WI38 (cell line): ENCODE data around the gene CTNNA2.
"Not testable (repeated sequence)": the region's sequence is repeated elsewhere in the genome, so short reads cannot be mapped to it uniquely, and the experiment has no call there.

Experiments
- H3K4me3 ChIP-seq: 2 replicates; pipeline ENCODE4 v1.5.1; 2011; ENCODE audit warnings: low read depth, mild to moderate bottlenecking, control low read depth, low read length
- CTCF ChIP-seq: IDR thresholded peaks from 2 replicates; pipeline ENCODE4 v1.5.1; 2012; ENCODE audit warnings: low read depth, mild to moderate bottlenecking, control low read depth, low read length

CTNNA2 gene

GRCh38 chr2:80026040-80026729 lies 513.3 kb downstream of the CTNNA2 start:
- no peak for TF ChIP-seq CTCF
- no peak overlapping the region for H3K4me3 ChIP-seq

- TF ChIP-seq CTCF: no peak
- no peak overlapping the region for H3K4me3 ChIP-seq
Measured at GRCh38 chr2:80028051-80028450, 515.2 kb downstream of the CTNNA2 start.

- no peak for TF ChIP-seq CTCF
- no peak overlapping the region for H3K4me3 ChIP-seq
Measured at GRCh38 chr2:80028584-80028983, 515.7 kb downstream of the CTNNA2 start.

- no peak overlapping the region for H3K4me3 ChIP-seq
- no peak for TF ChIP-seq CTCF
Measured at GRCh38 chr2:80030135-80030534, 517.3 kb downstream of the CTNNA2 start.

- not testable (repeated sequence) for H3K4me3 ChIP-seq
Measured at GRCh38 chr2:80032684-80033083, 519.8 kb downstream of the CTNNA2 start.

- TF ChIP-seq CTCF: no peak
- no peak overlapping the region for H3K4me3 ChIP-seq
Measured at GRCh38 chr2:80035749-80036285, 523.0 kb downstream of the CTNNA2 start.

GRCh38 chr2:80037310-80037709 lies 524.5 kb downstream of the CTNNA2 start:
- H3K4me3 ChIP-seq: no peak overlapping the region
- no peak for TF ChIP-seq CTCF

GRCh38 chr2:80040226-80040625 lies 527.4 kb downstream of the CTNNA2 start:
- H3K4me3 ChIP-seq: no peak overlapping the region
- no peak for TF ChIP-seq CTCF
